ENCODE results near the gene PPP1R12C. TPM values are rescaled to one million over a fixed set of nuclear protein-coding genes. Genes with fewer than 3 reads are reported as not detected.

Gene PPP1R12C
- polyA plus RNA-seq, 1 experiment: 50.8 TPM

GRCh38 chr19:55096061-55096701 is 21.3 kb downstream of the PPP1R12C start:
- DNase-seq (ENCODE audit: low read depth): no peak
- ChIA-PET CTCF (interaction anchor here (0.6 to 1.3 kb wide), 3 partner anchors 8 to 322 kb away, joined by 3 to 4 read pairs (median 4); no protein-coding TSS in a partner anchor), POLR2A (no interaction called here)
- no peak overlapping the region for H3K4me3 ChIP-seq (ENCODE audit: low read depth, low read length)
- H3K27me3 ChIP-seq (ENCODE audit: control insufficient read depth, insufficient read depth, low read length): no peaks in the 10 kb centered on the region
- no peak for TF ChIP-seq CTCF (IDR thresholded peaks at IDR 0.05; ENCODE audit: insufficient read depth, low read depth, low read length)
- peaks cover 34% of the 10 kb centered on the region for H3K36me3 ChIP-seq (ENCODE audit: control insufficient read depth, insufficient read depth, low read length)

GRCh38 chr19:55095260-55096060 is 22.0 kb downstream of the PPP1R12C start:
- TF ChIP-seq CTCF (IDR thresholded peaks at IDR 0.05; ENCODE audit: insufficient read depth, low read depth, low read length): no peak
- CTCF ChIA-PET: interaction anchor here (0.9 to 1.3 kb wide), 2 partner anchors 8 to 9 kb away, joined by 3 to 4 read pairs; no protein-coding TSS in a partner anchor
- H3K4me3 ChIP-seq (ENCODE audit: low read depth, low read length): no peak overlapping the region
- no peak for DNase-seq (ENCODE audit: low read depth)
- POLR2A ChIA-PET: no interaction called here
- no peaks in the 10 kb centered on the region for H3K27me3 ChIP-seq (ENCODE audit: control insufficient read depth, insufficient read depth, low read length)
- H3K36me3 ChIP-seq (ENCODE audit: control insufficient read depth, insufficient read depth, low read length): peaks cover 38% of the 10 kb centered on the region

GRCh38 chr19:55094456-55095259 is 22.8 kb downstream of the PPP1R12C start:
- DNase-seq (ENCODE audit: low read depth): no peak
- ChIA-PET CTCF (no interaction called here), POLR2A (no interaction called here)
- no peak for TF ChIP-seq CTCF (IDR thresholded peaks at IDR 0.05; ENCODE audit: insufficient read depth, low read depth, low read length)
- H3K27me3 ChIP-seq (ENCODE audit: control insufficient read depth, insufficient read depth, low read length): no peaks in the 10 kb centered on the region
- peaks cover 33% of the 10 kb centered on the region for H3K36me3 ChIP-seq (ENCODE audit: control insufficient read depth, insufficient read depth, low read length)
- no peak overlapping the region for H3K4me3 ChIP-seq (ENCODE audit: low read depth, low read length)

- Histone ChIP-seq H3K27me3 (ENCODE audit: control insufficient read depth, insufficient read depth, low read length) (no peaks in the 10 kb centered on the region), H3K4me3 (ENCODE audit: low read depth, low read length) (no peak overlapping the region), H3K36me3 (ENCODE audit: control insufficient read depth, insufficient read depth, low read length) (peaks cover 22% of the 10 kb centered on the region)
- TF ChIP-seq CTCF (IDR thresholded peaks at IDR 0.05; ENCODE audit: insufficient read depth, low read depth, low read length): no peak
- ChIA-PET CTCF (no interaction called here), POLR2A (no interaction called here)
- no peak for DNase-seq (ENCODE audit: low read depth)
Observed at GRCh38 chr19:55092423-55093318, 24.8 kb downstream of the PPP1R12C start.
